ENCODE results near the gene EVI2B.

DNA sequence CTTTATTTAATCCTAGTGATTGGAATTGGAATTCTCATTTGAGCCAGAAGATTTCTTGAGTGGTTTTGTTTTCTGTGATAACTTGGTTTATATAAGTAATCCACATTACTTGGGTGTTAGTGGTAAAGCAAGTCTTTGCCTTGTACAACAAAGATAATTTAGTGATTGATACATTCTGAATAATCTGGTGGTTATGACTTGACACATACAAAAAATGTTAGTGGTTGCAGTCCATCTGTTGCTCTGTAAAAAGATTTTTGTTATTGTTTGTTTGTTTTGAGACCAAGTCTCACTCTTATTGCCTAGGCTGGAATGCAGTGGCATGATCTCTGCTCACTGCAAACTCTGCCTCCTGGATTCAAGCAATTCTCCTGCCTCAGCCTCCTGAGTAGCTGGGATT, 30.0 kb downstream of the EVI2B start:
- TF ChIP-seq POLR2AphosphoS5 (IDR thresholded peaks at IDR 0.05; ENCODE audit: low read depth, low read length) = no peak
- TF ChIP-seq, protein P1, sequence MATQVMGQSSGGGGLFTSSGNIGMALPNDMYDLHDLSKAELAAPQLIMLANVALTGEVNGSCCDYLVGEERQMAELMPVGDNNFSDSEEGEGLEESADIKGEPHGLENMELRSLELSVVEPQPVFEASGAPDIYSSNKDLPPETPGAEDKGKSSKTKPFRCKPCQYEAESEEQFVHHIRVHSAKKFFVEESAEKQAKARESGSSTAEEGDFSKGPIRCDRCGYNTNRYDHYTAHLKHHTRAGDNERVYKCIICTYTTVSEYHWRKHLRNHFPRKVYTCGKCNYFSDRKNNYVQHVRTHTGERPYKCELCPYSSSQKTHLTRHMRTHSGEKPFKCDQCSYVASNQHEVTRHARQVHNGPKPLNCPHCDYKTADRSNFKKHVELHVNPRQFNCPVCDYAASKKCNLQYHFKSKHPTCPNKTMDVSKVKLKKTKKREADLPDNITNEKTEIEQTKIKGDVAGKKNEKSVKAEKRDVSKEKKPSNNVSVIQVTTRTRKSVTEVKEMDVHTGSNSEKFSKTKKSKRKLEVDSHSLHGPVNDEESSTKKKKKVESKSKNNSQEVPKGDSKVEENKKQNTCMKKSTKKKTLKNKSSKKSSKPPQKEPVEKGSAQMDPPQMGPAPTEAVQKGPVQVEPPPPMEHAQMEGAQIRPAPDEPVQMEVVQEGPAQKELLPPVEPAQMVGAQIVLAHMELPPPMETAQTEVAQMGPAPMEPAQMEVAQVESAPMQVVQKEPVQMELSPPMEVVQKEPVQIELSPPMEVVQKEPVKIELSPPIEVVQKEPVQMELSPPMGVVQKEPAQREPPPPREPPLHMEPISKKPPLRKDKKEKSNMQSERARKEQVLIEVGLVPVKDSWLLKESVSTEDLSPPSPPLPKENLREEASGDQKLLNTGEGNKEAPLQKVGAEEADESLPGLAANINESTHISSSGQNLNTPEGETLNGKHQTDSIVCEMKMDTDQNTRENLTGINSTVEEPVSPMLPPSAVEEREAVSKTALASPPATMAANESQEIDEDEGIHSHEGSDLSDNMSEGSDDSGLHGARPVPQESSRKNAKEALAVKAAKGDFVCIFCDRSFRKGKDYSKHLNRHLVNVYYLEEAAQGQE (IDR thresholded peaks at IDR 0.05; ENCODE audit: insufficient read depth in 1 of 2, low read depth in 2 of 2, low read length in 2 of 2) = no peak
- no peak for TF ChIP-seq SIN3A (IDR thresholded peaks at IDR 0.05; ENCODE audit: borderline replicate concordance, insufficient read depth, low read length)
- TF ChIP-seq TAF1 (IDR thresholded peaks at IDR 0.05; ENCODE audit: borderline replicate concordance, insufficient read depth, low read length) = no peak

Measured in PFSK-1 (cell line).